H1 (cell line): ENCODE results near the gene SYT13. TPM values are rescaled to one million over a fixed set of nuclear protein-coding genes. Genes with fewer than 3 reads are reported as not detected.

Experiments
- CTCF ChIA-PET: fragments of 300-600 bp; sonication (Branson Sonifier 250); formaldehyde crosslinking; loops from one replicate; lab custom pipeline; 2021; ENCODE audit not compliant: partially characterized antibody; lab: Charles Lee
- POLR2A ChIA-PET: fragments of 300-600 bp; sonication (Branson Sonifier 250); formaldehyde crosslinking; loops from one replicate; lab custom pipeline; 2021; ENCODE audit warnings: inconsistent platforms; ENCODE audit not compliant: partially characterized antibody; lab: Charles Lee
- DNase-seq, 2 experiments: peaks; one replicate each; pipeline versions ENCODE4 v3.0.0 to v3.0.0-alpha.2; 2010 to 2022; ENCODE audit warnings: low spot score in 2 of 2, low read depth in 1 of 2, mixed read lengths in 1 of 2
- FAIRE-seq: peaks from 2 replicates; lab custom pipeline; 2011; peaks lifted over from hg19 to GRCh38; lab: Jason Lieb, UNC
- H2AFZ ChIP-seq: 2 replicates; pipeline ENCODE4 v1.8.1; 2012; ENCODE audit warnings: low read length, inconsistent platforms
- H2AK5ac ChIP-seq: 2 replicates; pipeline ENCODE4 v1.6.1; 2013; ENCODE audit warnings: low read depth, low read length
- H2BK120ac ChIP-seq: replicated peaks from 2 replicates; pipeline ENCODE3; 2013; ENCODE audit warnings: low read depth, low read length, inconsistent platforms
- H2BK12ac ChIP-seq: 2 replicates; pipeline ENCODE4 v1.6.1; 2013; ENCODE audit warnings: low read depth, low read length
- H2BK15ac ChIP-seq: 2 replicates; pipeline ENCODE4 v1.6.1; 2013; ENCODE audit warnings: low read length
- H2BK20ac ChIP-seq: 2 replicates; pipeline ENCODE4 v1.6.1; 2013; ENCODE audit warnings: low read length
- H2BK5ac ChIP-seq: 2 replicates; pipeline ENCODE4 v1.6.1; 2013; ENCODE audit warnings: low read depth, low read length
- H3K14ac ChIP-seq: 2 replicates; pipeline ENCODE4 v1.6.1; 2013; ENCODE audit warnings: inconsistent platforms; ENCODE audit not compliant: insufficient read length
- H3K18ac ChIP-seq: 2 replicates; pipeline ENCODE4 v1.6.1; 2013; ENCODE audit warnings: low read length; ENCODE audit errors: extremely low read depth
- H3K23ac ChIP-seq: 2 replicates; pipeline ENCODE4 v1.6.1; 2013; ENCODE audit warnings: inconsistent platforms; ENCODE audit not compliant: insufficient read length
- H3K23me2 ChIP-seq: 2 replicates; pipeline ENCODE4 v1.6.1; 2013; ENCODE audit warnings: low read depth, low read length
- H3K27ac ChIP-seq: 2 replicates; pipeline ENCODE4 v1.6.1; 2011; ENCODE audit warnings: low read depth, low read length, inconsistent platforms
- H3K27me3 ChIP-seq, 4 experiments: replicated peaks in 1 of 4; 1 replicate in 1 of 4; 2 replicates in 3 of 4; pipeline versions ENCODE4 v1.6.1 to v1.8.1; 2011 to 2013; ENCODE audit warnings: low read length in 3 of 4, mild to moderate bottlenecking in 3 of 4, inconsistent platforms in 2 of 4, mixed read lengths in 2 of 4, moderate library complexity in 1 of 4; ENCODE audit not compliant: control insufficient read depth in 3 of 4, insufficient read depth in 3 of 4; ENCODE audit errors: extremely low read depth in 1 of 4
- H3K36me3 ChIP-seq, 4 experiments: 2 replicates each; pipeline versions ENCODE4 v1.6.1 to v1.8.1; 2011 to 2013; ENCODE audit warnings: mild to moderate bottlenecking in 4 of 4, low read length in 3 of 4, moderate library complexity in 2 of 4, control low read depth in 1 of 4, inconsistent platforms in 1 of 4; ENCODE audit not compliant: insufficient read depth in 4 of 4, control insufficient read depth in 2 of 4
- H3K4ac ChIP-seq: replicated peaks from 2 replicates; pipeline ENCODE3; 2013; ENCODE audit warnings: low read length, low read depth, mixed read lengths, inconsistent platforms; ENCODE audit not compliant: insufficient read length
- H3K4me1 ChIP-seq, 4 experiments: replicated peaks in 1 of 4; 1 replicate in 1 of 4; 2 replicates in 3 of 4; pipeline versions ENCODE4 v1.6.1 to v1.8.1; 2011 to 2013; ENCODE audit warnings: low read length in 3 of 4, inconsistent platforms in 2 of 4, mixed read lengths in 1 of 4; ENCODE audit not compliant: insufficient read depth in 4 of 4, control insufficient read depth in 3 of 4
- H3K4me2 ChIP-seq, 2 experiments: 2 replicates each; pipeline versions ENCODE4 v1.6.1 to v1.8.1; 2011 to 2013; ENCODE audit warnings: low read depth in 2 of 2, low read length in 2 of 2, control low read depth in 1 of 2, inconsistent platforms in 1 of 2, mild to moderate bottlenecking in 1 of 2; ENCODE audit not compliant: insufficient read depth in 1 of 2
- H3K4me3 ChIP-seq, 4 experiments: fragments of 200-600, 300-600 bp in 1 of 4; sonication (generic), shearing (Covaris generic), sonication (Bioruptor Twin) in 1 of 4; 2 replicates each; pipeline versions ENCODE4 v1.5.1 to v1.8.1; 2011 to 2016; ENCODE audit warnings: low read length in 4 of 4, low read depth in 3 of 4, control low read depth in 2 of 4, inconsistent platforms in 2 of 4, mild to moderate bottlenecking in 2 of 4, mixed read lengths in 1 of 4, moderate library complexity in 1 of 4; ENCODE audit not compliant: insufficient read depth in 2 of 4; ENCODE audit errors: extremely low read depth in 1 of 4
- H3K56ac ChIP-seq: replicated peaks from 2 replicates; pipeline ENCODE3; 2013; ENCODE audit warnings: low read depth, mild to moderate bottlenecking, mixed read lengths, low read length, inconsistent platforms; ENCODE audit not compliant: insufficient read length
- H3K79me1 ChIP-seq: 2 replicates; pipeline ENCODE4 v1.6.1; 2013; ENCODE audit warnings: low read depth, low read length, control low read depth
- H3K79me2 ChIP-seq, 2 experiments: 2 replicates each; pipeline versions ENCODE4 v1.6.1 to v1.8.1; 2012 to 2013; ENCODE audit warnings: low read length in 2 of 2, mild to moderate bottlenecking in 2 of 2, inconsistent platforms in 1 of 2; ENCODE audit not compliant: insufficient read depth in 2 of 2, control insufficient read depth in 1 of 2
- H3K9ac ChIP-seq, 4 experiments: replicated peaks in 1 of 4; 1 replicate in 1 of 4; 2 replicates in 3 of 4; pipeline versions ENCODE4 v1.6.1 to v1.8.1; 2011 to 2013; ENCODE audit warnings: low read depth in 3 of 4, low read length in 3 of 4, control low read depth in 2 of 4, mild to moderate bottlenecking in 2 of 4, moderate library complexity in 2 of 4, inconsistent platforms in 1 of 4; ENCODE audit errors: extremely low read depth in 1 of 4
- H3K9me3 ChIP-seq, 2 experiments: 2 replicates each; pipeline versions ENCODE4 v1.6.1 to v1.8.1; 2012 to 2013; ENCODE audit warnings: mild to moderate bottlenecking in 2 of 2, moderate library complexity in 2 of 2, control low read depth in 1 of 2, inconsistent platforms in 1 of 2, low read depth in 1 of 2, low read length in 1 of 2, mixed read lengths in 1 of 2; ENCODE audit not compliant: insufficient read depth in 2 of 2
- H4K20me1 ChIP-seq, 2 experiments: replicated peaks in 1 of 2; 2 replicates each; pipeline versions ENCODE3 to v1.8.1; 2011 to 2013; ENCODE audit warnings: inconsistent platforms in 2 of 2, low read length in 2 of 2, mild to moderate bottlenecking in 1 of 2; ENCODE audit not compliant: insufficient read depth in 2 of 2, control insufficient read depth in 1 of 2
- H4K5ac ChIP-seq: 2 replicates; pipeline ENCODE4 v1.6.1; 2013; ENCODE audit warnings: low read length, low read depth, mixed read lengths, inconsistent platforms; ENCODE audit not compliant: insufficient read length
- H4K8ac ChIP-seq: 2 replicates; pipeline ENCODE4 v1.8.0; 2013; ENCODE audit warnings: mild to moderate bottlenecking, moderate library complexity, low read length, inconsistent platforms; ENCODE audit not compliant: insufficient read depth; ENCODE audit errors: extremely low read depth
- H4K91ac ChIP-seq: replicated peaks from 2 replicates; pipeline ENCODE3; 2013; ENCODE audit warnings: low read length, mixed read lengths, inconsistent platforms; ENCODE audit not compliant: insufficient read length
- ATF3 ChIP-seq: IDR thresholded peaks from 2 replicates; pipeline ENCODE4 v1.6.1; 2011; ENCODE audit warnings: low read depth, mild to moderate bottlenecking, low read length; ENCODE audit not compliant: insufficient read depth
- BCL11A ChIP-seq, 2 experiments: IDR thresholded peaks; one replicate each; pipeline ENCODE4 v1.6.1; 2011; ENCODE audit warnings: low read depth in 2 of 2, low read length in 2 of 2, mild to moderate bottlenecking in 2 of 2
- BRCA1 ChIP-seq: IDR thresholded peaks from 2 replicates; pipeline ENCODE4 v1.6.1; 2012; ENCODE audit warnings: low read depth, low read length, improper control_type of control experiment
- E2F6 ChIP-seq: IDR thresholded peaks from 2 replicates; pipeline ENCODE4 v1.6.1; 2012; ENCODE audit warnings: inconsistent platforms
- GABPA ChIP-seq: IDR thresholded peaks from 2 replicates; pipeline ENCODE4 v1.6.1; 2011; ENCODE audit warnings: mild to moderate bottlenecking, low read length, moderate library complexity, borderline replicate concordance; ENCODE audit not compliant: insufficient read depth
- KDM1A ChIP-seq: fragments of 200-600, 300-600 bp; sonication (generic); IDR thresholded peaks from 2 replicates; pipeline ENCODE4 v1.7.1; 2016; ENCODE audit warnings: mild to moderate bottlenecking, low read length, borderline replicate concordance
- POU5F1 ChIP-seq: IDR thresholded peaks from 2 replicates; pipeline ENCODE4 v1.6.1; 2011; ENCODE audit warnings: low read depth, mild to moderate bottlenecking, low read length, moderate library complexity
- RNF2 ChIP-seq: fragments of 200-900, 300-1000 bp; sonication (generic); IDR thresholded peaks from 2 replicates; pipeline ENCODE4 v1.7.1; 2016; ENCODE audit warnings: borderline replicate concordance, low read depth, mild to moderate bottlenecking, antibody characterized with exemption, low read length; ENCODE audit not compliant: poor library complexity, severe bottlenecking; ENCODE audit errors: missing control alignments
- SP4 ChIP-seq: IDR thresholded peaks from 2 replicates; pipeline ENCODE4 v1.6.1; 2012; ENCODE audit warnings: low read length, inconsistent platforms
- WGBS, 2 experiments: shearing (Covaris generic) in 1 of 2; methylation state at CpG; one replicate each; pipeline versions ENCODE4 v1.1.6 to v1.1.7; 2013 to 2015; ENCODE audit warnings: low lambda C conversion rate in 2 of 2, mixed read lengths in 2 of 2, inconsistent platforms in 1 of 2, low coverage in 1 of 2, missing lambda C conversion rate in 1 of 2; ENCODE audit not compliant: insufficient replicate concordance in 2 of 2, insufficient coverage in 1 of 2, insufficient read length in 1 of 2; ENCODE audit errors: extremely low coverage in 1 of 2, missing lambda C conversion rate in 1 of 2; 5-methylcytosine and 5-hydroxymethylcytosine counted together
- polyA plus RNA-seq, 7 experiments: library from polyadenylated mRNA; depleted of rRNA in 3 of 7; stranded (reverse) in 5 of 7; unstranded in 2 of 7; fragments of >200 nt in 5 of 7; fragments of 200-250 nt in 2 of 7; gene quantifications; 1 replicate in 5 of 7; 2 replicates in 1 of 7; 4 replicates in 1 of 7; pipeline versions ENCODE4 v1.2.1 to v1.2.3, GENCODE V29; 2011 to 2013; ENCODE audit warnings: missing spikeins in 2 of 7, mixed read lengths in 2 of 7
- total RNA-seq: library from RNA; stranded (reverse); fragmentation: NEBNext Ultra II Directional; extraction: Animal tissue kit (Norgen Biotek cat#: 25700); gene quantifications from 2 replicates; pipeline ENCODE4 v1.2.1, GENCODE V29; 2021

Gene SYT13
- total and polyA plus RNA-seq, 2 of the 8 experiments (the other 6 are each of a cell fraction or from before 2014, with no cell fraction given), result 4.8 to 13.2 TPM

DNA sequence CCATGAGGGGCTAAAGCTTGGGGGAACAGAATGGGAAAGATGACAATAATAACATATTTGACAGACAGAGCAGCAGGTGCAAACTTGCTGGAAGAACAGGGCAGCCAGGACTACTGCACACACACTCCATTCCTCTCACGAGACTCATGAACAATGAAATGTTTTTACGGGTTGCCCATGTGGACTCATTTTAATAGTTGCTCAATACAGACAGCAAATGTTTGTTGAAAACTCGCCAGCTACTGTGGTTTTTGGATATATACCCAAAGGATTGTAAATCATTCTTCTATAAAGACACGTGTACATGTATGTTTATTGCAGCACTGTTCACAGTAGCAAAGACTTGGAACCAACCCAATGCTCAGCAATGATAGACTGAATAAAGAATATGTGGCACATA, 10.3 kb downstream of the SYT13 start:
- no peak overlapping the region for H4K8ac ChIP-seq
- H3K9me3 ChIP-seq, result peaks cover 8 to 10% of the 10 kb centered on the region in 2 experiments; a peak in 3 of 4 replicates
- no peak overlapping the region for H2AFZ ChIP-seq
- no peak overlapping the region for H3K14ac ChIP-seq
- no peak overlapping the region for H2BK120ac ChIP-seq
- no peaks in the 10 kb centered on the region for H4K20me1 ChIP-seq
- H4K5ac ChIP-seq, result no peak overlapping the region
- no peaks in the 10 kb centered on the region for H3K27me3 ChIP-seq
- no peaks in the 10 kb centered on the region for H3K79me2 ChIP-seq
- H2BK5ac ChIP-seq, result no peak overlapping the region
- H3K18ac ChIP-seq, result no peak overlapping the region
- no peak for DNase-seq
- H4K91ac ChIP-seq, result no peak overlapping the region
- H3K23me2 ChIP-seq, result no peaks in the 10 kb centered on the region
- no peak overlapping the region for H3K4me2 ChIP-seq
- 85% methylated on average over 4 of the region's 4 CpGs; no CpG with 5 or more reads in 1 of the 2 experiments for WGBS, 2 experiments
- CTCF ChIA-PET, result interaction anchor here (1.0 to 1.5 kb wide), 3 partner anchors 9 to 165 kb away, joined by 3 to 6 read pairs (median 3); no protein-coding TSS in a partner anchor
- no peak for TF ChIP-seq E2F6
- TF ChIP-seq SP4, result no peak
- TF ChIP-seq ATF3, result no peak
- no peak for TF ChIP-seq RNF2
- no peak for TF ChIP-seq GABPA
- TF ChIP-seq BCL11A (IDR thresholded peaks at IDR 0.05; ENCODE audit: low read depth in 2 of 2, low read length in 2 of 2), result no peak
- no peak for TF ChIP-seq POU5F1
- TF ChIP-seq KDM1A, result no peak
- no peak for TF ChIP-seq BRCA1
- POLR2A ChIA-PET, result no interaction called here
- H2BK15ac ChIP-seq, result no peak overlapping the region
- no peak overlapping the region for H3K27ac ChIP-seq
- H2BK12ac ChIP-seq, result no peak overlapping the region
- no peaks in the 10 kb centered on the region for H3K4me1 ChIP-seq
- H3K56ac ChIP-seq, result no peak overlapping the region
- no peaks in the 10 kb centered on the region for H3K79me1 ChIP-seq
- H3K23ac ChIP-seq, result no peak overlapping the region
- H2AK5ac ChIP-seq, result no peak overlapping the region
- H3K9ac ChIP-seq, result no peak overlapping the region
- FAIRE-seq, result no peak
- H2BK20ac ChIP-seq, result no peak overlapping the region
- no peaks in the 10 kb centered on the region for H3K36me3 ChIP-seq
- H3K4me3 ChIP-seq, result no peak overlapping the region
- H3K4ac ChIP-seq, result no peak overlapping the region
